Superior temporal gyrus (tissue), 1 donor: Measurements from ENCODE around the gene TNS2.

Experiments
- DNase-seq: peaks from one replicate; pipeline ENCODE4 v3.0.0-alpha.2; 2016; ENCODE audit errors: extremely low spot score

Gene TNS2

DNA sequence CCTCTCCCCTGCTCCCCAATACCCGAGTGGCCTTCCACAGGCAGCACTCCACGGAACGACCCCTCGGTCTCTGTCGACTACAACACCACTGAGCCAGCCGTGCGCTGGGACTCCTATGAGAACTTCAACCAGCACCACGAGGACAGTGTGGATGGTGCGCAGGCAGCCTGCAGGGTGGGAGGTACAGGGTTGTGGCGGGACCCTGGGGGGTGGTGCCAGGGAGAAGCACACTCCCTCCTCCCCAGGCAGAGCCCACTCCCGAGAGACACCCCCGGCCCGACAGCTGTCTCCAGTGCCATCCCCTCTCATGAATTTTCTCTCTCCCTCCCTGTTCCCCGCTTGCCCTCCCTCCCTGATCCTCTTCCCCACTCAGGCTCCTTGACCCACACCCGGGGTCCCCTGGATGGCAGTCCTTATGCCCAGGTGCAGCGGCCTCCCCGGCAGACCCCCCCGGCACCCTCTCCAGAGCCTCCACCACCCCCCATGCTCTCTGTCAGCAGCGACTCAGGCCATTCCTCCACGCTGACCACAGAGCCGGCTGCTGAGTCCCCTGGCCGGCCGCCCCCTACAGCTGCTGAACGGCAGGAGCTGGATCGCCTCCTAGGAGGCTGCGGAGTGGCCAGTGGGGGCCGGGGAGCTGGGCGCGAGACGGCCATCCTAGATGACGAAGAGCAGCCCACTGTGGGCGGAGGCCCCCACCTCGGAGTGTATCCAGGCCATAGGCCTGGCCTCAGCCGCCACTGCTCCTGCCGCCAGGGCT, 9.0 kb downstream of the TNS2 start:
- no peak for DNase-seq

- no peak for DNase-seq
Observed at GRCh38 chr12:53059434-53060063, 9.7 kb downstream of the TNS2 start.

DNA sequence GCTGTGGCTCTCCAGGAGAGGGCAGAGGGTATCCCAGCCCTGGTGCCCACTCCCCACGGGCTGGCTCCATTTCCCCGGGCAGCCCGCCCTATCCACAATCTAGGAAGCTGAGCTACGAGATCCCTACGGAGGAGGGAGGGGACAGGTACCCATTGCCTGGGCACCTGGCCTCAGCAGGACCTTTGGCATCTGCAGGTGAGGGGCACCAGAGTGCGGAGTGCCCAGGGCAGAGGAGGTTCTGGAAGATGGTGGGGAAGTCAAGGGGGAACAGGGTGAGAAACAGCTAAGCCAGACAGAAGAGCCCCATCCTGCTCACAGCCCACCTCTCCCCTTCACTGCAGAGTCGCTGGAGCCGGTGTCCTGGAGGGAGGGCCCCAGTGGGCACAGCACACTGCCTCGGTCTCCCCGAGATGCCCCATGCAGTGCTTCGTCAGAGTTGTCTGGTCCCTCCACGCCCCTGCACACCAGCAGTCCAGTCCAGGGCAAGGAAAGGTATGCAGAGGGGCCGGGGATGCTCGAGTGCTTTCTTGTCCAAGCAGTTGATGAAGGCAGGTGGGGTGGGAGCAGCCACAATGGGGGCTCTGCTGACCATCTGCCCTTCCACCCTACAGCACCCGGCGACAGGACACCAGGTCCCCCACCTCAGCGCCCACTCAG, 10.3 kb downstream of the TNS2 start:
- DNase-seq: no peak

- DNase-seq: no peak
Observed at GRCh38 chr12:53060721-53061276, 10.9 kb downstream of the TNS2 start.

DNA sequence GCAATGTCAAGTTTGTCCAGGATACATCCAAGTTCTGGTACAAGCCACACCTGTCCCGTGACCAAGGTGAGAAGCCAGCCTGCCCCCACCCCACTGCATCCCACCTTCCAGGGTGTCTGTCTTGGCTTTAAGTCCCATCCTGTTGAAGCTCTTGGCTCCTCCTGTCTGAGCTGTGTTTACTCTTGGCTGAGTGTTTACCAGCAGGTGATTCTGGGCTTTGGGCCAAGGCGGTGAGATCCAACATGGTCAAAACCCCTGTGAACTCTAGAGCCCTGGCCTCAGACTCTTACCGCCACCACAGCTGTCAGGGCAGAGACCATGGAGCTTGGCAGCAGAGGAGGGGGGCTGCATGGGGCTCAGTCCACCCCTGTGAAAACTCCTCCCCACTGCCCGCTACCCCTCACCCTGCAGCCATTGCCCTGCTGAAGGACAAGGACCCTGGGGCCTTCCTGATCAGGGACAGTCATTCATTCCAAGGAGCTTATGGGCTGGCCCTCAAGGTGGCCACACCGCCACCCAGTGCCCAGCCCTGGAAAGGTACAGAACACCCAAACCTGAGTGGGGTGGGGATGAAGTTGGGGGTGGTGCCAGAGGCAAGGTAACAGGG, 11.6 kb downstream of the TNS2 start:
- DNase-seq: no peak

DNA sequence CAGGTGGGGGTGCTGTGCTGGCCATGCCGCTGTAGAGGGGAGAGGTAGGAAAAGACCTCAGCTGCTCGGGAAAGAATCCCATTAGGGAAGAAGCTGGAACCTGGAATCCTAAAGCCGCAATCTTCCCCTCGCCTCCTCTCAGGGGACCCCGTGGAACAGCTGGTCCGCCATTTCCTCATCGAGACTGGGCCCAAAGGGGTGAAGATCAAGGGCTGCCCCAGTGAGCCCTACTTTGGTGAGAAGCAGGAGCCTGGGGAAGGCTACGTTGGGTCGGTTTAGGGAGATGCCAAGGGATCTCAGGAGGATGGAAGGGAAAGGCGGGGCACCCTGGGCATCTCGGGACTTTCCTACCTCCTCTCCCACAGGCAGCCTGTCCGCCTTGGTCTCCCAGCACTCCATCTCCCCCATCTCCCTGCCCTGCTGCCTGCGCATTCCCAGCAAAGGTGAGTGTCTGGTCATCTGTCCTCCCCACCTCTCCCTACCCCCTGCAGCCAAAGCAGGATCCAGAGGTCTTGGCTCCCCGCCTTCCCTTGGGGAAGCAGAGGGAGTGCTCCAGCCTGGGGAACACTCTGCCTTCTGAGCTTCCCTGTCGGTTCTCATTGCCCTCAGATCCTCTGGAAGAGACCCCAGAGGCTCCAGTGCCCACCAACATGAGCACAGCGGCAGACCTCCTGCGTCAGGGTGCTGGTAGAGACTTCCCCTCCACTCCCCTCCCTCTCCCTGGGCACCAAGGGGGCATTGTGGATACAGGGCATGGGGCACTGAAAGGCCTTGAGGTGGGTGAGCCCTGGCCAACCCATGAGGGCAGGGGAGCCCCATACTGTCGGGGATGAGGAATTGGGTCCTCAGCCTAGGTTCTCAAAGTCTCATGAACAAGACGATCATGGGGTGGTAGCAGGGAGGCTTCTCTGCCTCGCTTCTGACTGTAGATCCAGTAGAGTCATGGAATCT, 12.4 kb downstream of the TNS2 start:
- DNase-seq: no peak

- no peak for DNase-seq
Observed at GRCh38 chr12:53062977-53063707, 13.3 kb downstream of the TNS2 start.

DNA sequence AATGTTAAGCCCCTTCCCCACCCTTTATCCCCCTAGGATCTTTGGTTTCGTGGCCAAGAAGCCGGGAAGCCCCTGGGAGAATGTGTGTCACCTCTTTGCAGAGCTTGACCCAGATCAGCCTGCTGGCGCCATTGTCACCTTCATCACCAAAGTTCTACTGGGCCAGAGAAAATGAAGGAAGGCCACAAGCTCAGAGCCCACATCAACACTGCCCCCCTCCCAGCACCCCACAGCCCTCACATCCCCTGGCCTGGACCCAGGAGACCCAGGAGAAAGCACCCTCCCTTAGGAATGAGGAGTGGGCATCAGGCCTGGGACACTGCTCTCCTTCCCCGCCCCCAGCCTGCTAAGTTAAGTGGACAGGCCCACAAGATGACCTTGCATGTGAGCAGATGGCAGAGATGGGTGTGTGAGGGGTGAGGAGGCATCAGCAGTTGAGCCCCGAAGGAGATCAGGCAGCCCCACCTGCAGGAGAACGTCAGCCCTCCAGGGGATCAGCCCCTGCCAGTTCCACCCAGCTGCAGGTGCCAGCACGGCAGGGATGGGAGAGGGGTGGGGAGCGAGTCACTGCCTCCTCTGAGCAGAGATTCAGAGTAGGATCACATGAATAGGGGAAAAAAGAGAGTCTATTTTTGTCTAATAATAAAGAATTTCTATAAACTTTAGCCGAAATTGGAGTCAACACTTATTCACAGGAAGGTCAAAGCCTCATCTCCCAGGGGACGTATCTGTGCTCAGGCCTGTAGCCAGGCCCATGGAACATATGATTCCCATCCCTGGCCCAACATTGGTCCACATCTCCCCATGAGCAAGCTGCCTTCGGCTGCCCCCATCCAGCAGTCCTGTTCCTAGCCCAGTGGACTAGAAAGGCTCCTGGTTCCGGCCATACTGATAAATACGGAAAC, 14.1 kb downstream of the TNS2 start:
- DNase-seq: no peak

GRCh38 chr12:53064613-53065436, 15.0 kb downstream of the TNS2 start:
- DNase-seq: no peak

DNA sequence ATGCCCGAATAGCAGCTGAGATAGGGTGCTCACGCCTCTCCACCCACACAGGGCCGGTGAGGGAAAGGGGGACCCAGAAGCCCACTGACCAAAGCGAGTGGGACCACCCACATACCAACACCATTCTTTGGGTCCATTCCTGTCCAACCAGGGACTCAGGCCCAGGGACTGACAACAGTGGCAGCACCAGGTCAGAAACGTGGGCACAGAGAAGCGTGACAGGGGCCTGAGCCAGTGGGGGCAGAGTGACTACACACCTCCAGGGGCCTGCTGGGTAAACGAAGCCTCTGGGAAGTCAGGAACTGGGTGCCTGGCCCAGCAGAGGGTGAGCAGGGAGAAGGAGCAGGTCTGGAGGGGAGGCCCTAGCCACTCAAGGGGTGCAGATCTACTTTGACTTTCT, 15.6 kb downstream of the TNS2 start:
- no peak for DNase-seq

- peak; percentile 88 for DNase-seq
Observed at GRCh38 chr12:53065975-53066931, 16.4 kb downstream of the TNS2 start.

GRCh38 chr12:53067074-53067992, 17.5 kb downstream of the TNS2 start:
- no peak for DNase-seq

DNA sequence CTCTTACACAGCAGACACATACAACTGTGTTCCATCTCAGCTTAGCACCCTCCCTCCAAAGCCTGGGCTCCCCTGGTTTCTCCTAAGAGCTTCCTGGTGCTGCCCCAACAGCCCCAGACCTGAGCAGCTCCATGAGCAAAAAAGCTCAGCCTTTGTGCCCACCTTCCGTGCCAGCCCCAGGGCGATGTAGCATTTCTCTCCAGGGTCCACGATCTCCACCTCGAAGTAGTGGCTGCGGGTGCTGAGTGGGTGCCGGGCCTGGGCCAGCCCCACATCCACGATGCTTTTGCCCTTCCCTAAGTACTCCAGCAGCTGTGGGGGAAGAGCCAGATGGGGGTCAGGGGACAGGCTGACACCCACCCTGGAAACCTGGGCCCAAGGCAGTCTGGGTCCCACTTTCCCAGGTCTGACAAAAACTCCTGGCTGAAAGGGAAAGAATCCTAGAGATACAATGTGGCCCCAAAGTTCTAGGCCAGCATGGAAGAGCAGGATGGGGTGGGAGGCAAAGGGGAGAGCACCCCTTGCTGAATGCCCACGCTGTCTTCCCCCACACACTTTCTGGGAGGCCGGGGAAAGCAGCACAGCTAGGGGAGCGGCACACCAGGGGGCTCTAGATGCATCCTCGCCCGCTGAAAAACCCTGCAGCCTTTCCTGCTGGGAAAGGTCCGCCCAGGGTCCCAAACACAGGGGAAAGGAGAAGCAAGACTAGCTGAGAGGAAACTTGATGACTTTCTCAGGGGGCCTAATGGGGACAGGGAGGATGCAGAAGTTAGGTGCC, 18.3 kb downstream of the TNS2 start:
- no peak for DNase-seq

GRCh38 chr12:53068811-53069585, 19.1 kb downstream of the TNS2 start:
- DNase-seq: no peak
